Neural cell (in vitro differentiated cells): ENCODE data around the gene AUNIP. TPM values are rescaled to one million over a fixed set of nuclear protein-coding genes. Genes with fewer than 3 reads are reported as not detected.

Source experiments
- H2AFZ ChIP-seq: fragments of 200-600, 300-800 bp; sonication (generic), shearing (Covaris generic); 2 replicates; pipeline ENCODE4 v1.6.0; 2014; ENCODE audit warnings: low read depth, mild to moderate bottlenecking, antibody characterized with exemption, low read length, moderate library complexity
- H3F3A ChIP-seq: fragments of 200-600 bp; shearing (Covaris generic); 2 replicates; pipeline ENCODE4 v1.6.1; 2016; ENCODE audit warnings: mild to moderate bottlenecking, moderate library complexity, mixed read lengths, antibody characterized with exemption, low read length; ENCODE audit not compliant: insufficient read depth, poor library complexity, severe bottlenecking
- H3K27ac ChIP-seq: fragments of 200-600, 300-800 bp; sonication (generic), shearing (Covaris generic); 2 replicates; pipeline ENCODE4 v1.5.1; 2014; ENCODE audit warnings: mild to moderate bottlenecking, low read length, moderate library complexity
- H3K27me3 ChIP-seq: fragments of 300-800, 200-600 bp; sonication (generic), shearing (Covaris generic); 2 replicates; pipeline ENCODE4 v1.6.0; 2014; ENCODE audit warnings: mild to moderate bottlenecking, low read depth, low read length, moderate library complexity; ENCODE audit not compliant: insufficient read depth
- H3K36me3 ChIP-seq: fragments of 300-800, 200-600 bp; sonication (generic), shearing (Covaris generic); 2 replicates; pipeline ENCODE4 v1.5.1; 2014; ENCODE audit warnings: mild to moderate bottlenecking, antibody characterized with exemption, low read length, moderate library complexity; ENCODE audit not compliant: insufficient read depth
- H3K4me2 ChIP-seq: fragments of 300-800, 200-600 bp; sonication (generic), shearing (Covaris generic); 2 replicates; pipeline ENCODE4 v1.6.0; 2014; ENCODE audit warnings: mild to moderate bottlenecking, low read length
- H3K4me3 ChIP-seq: fragments of 300-800, 200-600 bp; sonication (generic), shearing (Covaris generic); 2 replicates; pipeline ENCODE4 v1.5.1; 2014; ENCODE audit warnings: mild to moderate bottlenecking, low read length, moderate library complexity
- H3K79me2 ChIP-seq: fragments of 200-600 bp; shearing (Covaris generic); replicated peaks from 2 replicates; pipeline ENCODE4 v1.6.0; 2014; ENCODE audit warnings: mild to moderate bottlenecking, low read length, moderate library complexity; ENCODE audit not compliant: insufficient read depth
- H3K9ac ChIP-seq: fragments of 300-800, 200-600 bp; sonication (generic), shearing (Covaris generic); 2 replicates; pipeline ENCODE4 v1.6.1; 2016; ENCODE audit warnings: mild to moderate bottlenecking, low read length, mixed read lengths
- H3K9me2 ChIP-seq: fragments of 200-600 bp; shearing (Covaris generic); 2 replicates; pipeline ENCODE4 v1.6.1; 2016; ENCODE audit warnings: mild to moderate bottlenecking, low read length, mixed read lengths; ENCODE audit not compliant: insufficient read depth
- H3K9me3 ChIP-seq: fragments of 200-600, 300-800 bp; sonication (generic), shearing (Covaris generic); 2 replicates; pipeline ENCODE4 v1.6.1; 2016; ENCODE audit warnings: mild to moderate bottlenecking, mixed run types, low read length, moderate library complexity, mixed read lengths
- H4K20me1 ChIP-seq: fragments of 200-600 bp; shearing (Covaris generic); 2 replicates; pipeline ENCODE4 v1.6.1; 2016; ENCODE audit warnings: mild to moderate bottlenecking, mixed run types; ENCODE audit not compliant: insufficient read depth
- CTCF ChIP-seq: fragments of 450-650 bp; IDR thresholded peaks from 2 replicates; pipeline ENCODE4 v1.5.1; 2014; ENCODE audit warnings: antibody characterized with exemption, mild to moderate bottlenecking, moderate library complexity; ENCODE audit not compliant: poor library complexity, severe bottlenecking
- EP300 ChIP-seq: fragments of 450-650 bp; conservative IDR thresholded peaks from 2 replicates; pipeline ENCODE4 v1.6.1; 2014; ENCODE audit warnings: antibody characterized with exemption, mild to moderate bottlenecking, moderate library complexity; ENCODE audit not compliant: poor library complexity, severe bottlenecking
- EZH2 ChIP-seq: fragments of 200-600, 300-800 bp; shearing (Covaris generic), sonication (generic); IDR thresholded peaks from 2 replicates; pipeline ENCODE4 v1.6.1; 2014; ENCODE audit warnings: antibody characterized with exemption, low read length, borderline replicate concordance, mild to moderate bottlenecking; ENCODE audit not compliant: insufficient read depth, poor library complexity, severe bottlenecking
- MXI1 ChIP-seq: fragments of 450-650 bp; conservative IDR thresholded peaks from 2 replicates; pipeline ENCODE4 v1.6.1; 2014; ENCODE audit warnings: antibody characterized with exemption, mild to moderate bottlenecking; ENCODE audit not compliant: poor library complexity, severe bottlenecking
- POLR2AphosphoS5 ChIP-seq: IDR thresholded peaks from 2 replicates; pipeline ENCODE4 v1.6.1; 2012
- RAD21 ChIP-seq: fragments of 450-650 bp; conservative IDR thresholded peaks from 2 replicates; pipeline ENCODE4 v1.6.1; 2014; ENCODE audit warnings: antibody characterized with exemption, mild to moderate bottlenecking, moderate library complexity
- REST ChIP-seq: IDR thresholded peaks from 2 replicates; pipeline ENCODE4 v1.6.1; 2012; ENCODE audit warnings: borderline replicate concordance
- SMC3 ChIP-seq: fragments of 450-650 bp; conservative IDR thresholded peaks from 2 replicates; pipeline ENCODE4 v1.6.1; 2014; ENCODE audit warnings: antibody characterized with exemption, mild to moderate bottlenecking, moderate library complexity; ENCODE audit not compliant: poor library complexity
- TAF1 ChIP-seq: IDR thresholded peaks from 2 replicates; pipeline ENCODE4 v1.6.1; 2012; ENCODE audit warnings: low read depth
- polyA plus RNA-seq: library from polyadenylated mRNA; depleted of rRNA; stranded (reverse); fragments of >200 nt; gene quantifications from 2 replicates; pipeline ENCODE4 v1.2.3, GENCODE V29; 2014

Gene AUNIP
- polyA plus RNA-seq, 1 donor from 2014 or later: 0.48 TPM

GRCh38 chr1:25854554-25854953 is 4.7 kb downstream of the AUNIP start:
- no peaks in the 10 kb centered on the region for H3K79me2 ChIP-seq
- no peaks in the 10 kb centered on the region for H3F3A ChIP-seq
- TF ChIP-seq POLR2AphosphoS5 (no peak), SMC3 (no peak), EZH2 (no peak), MXI1 (no peak), RAD21 (no peak), CTCF (no peak), REST (no peak), TAF1 (no peak), EP300 (no peak)
- no peaks in the 10 kb centered on the region for H4K20me1 ChIP-seq
- H3K27ac ChIP-seq: no peak overlapping the region
- no peak overlapping the region for H3K4me2 ChIP-seq
- H3K9me2 ChIP-seq: no peaks in the 10 kb centered on the region
- H3K4me3 ChIP-seq: no peak overlapping the region
- peaks cover 8% of the 10 kb centered on the region for H3K27me3 ChIP-seq
- no peak overlapping the region for H3K9ac ChIP-seq
- no peaks in the 10 kb centered on the region for H3K36me3 ChIP-seq
- H3K9me3 ChIP-seq: no peaks in the 10 kb centered on the region
- no peak overlapping the region for H2AFZ ChIP-seq

GRCh38 chr1:25848531-25848930 is 10.7 kb downstream of the AUNIP start:
- no peak overlapping the region for H2AFZ ChIP-seq
- H3F3A ChIP-seq: no peaks in the 10 kb centered on the region
- TF ChIP-seq REST: no peak
- TF ChIP-seq TAF1: no peak
- TF ChIP-seq POLR2AphosphoS5: no peak
- no peak for TF ChIP-seq SMC3
- TF ChIP-seq MXI1: no peak
- TF ChIP-seq EZH2: no peak
- TF ChIP-seq CTCF: no peak
- TF ChIP-seq RAD21: no peak
- no peak for TF ChIP-seq EP300

More at GRCh38 chr1:25848531-25848930, 10.7 kb downstream of the AUNIP start:
- no peak overlapping the region for H3K4me3 ChIP-seq
- no peaks in the 10 kb centered on the region for H3K9me2 ChIP-seq
- no peaks in the 10 kb centered on the region for H3K9me3 ChIP-seq
- no peaks in the 10 kb centered on the region for H3K27me3 ChIP-seq
- no peaks in the 10 kb centered on the region for H3K79me2 ChIP-seq
- no peaks in the 10 kb centered on the region for H3K36me3 ChIP-seq
- H3K27ac ChIP-seq: no peak overlapping the region
- H3K4me2 ChIP-seq: no peak overlapping the region
- no peaks in the 10 kb centered on the region for H4K20me1 ChIP-seq
- no peak overlapping the region for H3K9ac ChIP-seq
